Measurements from ENCODE around the gene MDFIC2.

MDFIC2 gene

GRCh38 chr3:70177881-70178645, 134.4 kb downstream of the MDFIC2 start:
- no peak for DNase-seq

GRCh38 chr3:70176224-70176623, 136.2 kb downstream of the MDFIC2 start:
- no peak for DNase-seq

GRCh38 chr3:70156808-70157207, 155.6 kb downstream of the MDFIC2 start:
- DNase-seq: no peak

GRCh38 chr3:70150599-70150998, 161.8 kb downstream of the MDFIC2 start:
- DNase-seq: no peak

GRCh38 chr3:70149714-70150400, 162.6 kb downstream of the MDFIC2 start:
- no peak for DNase-seq

All from hematopoietic multipotent progenitor cell treated with erythropoietin and hydrocortisone succinate and interleukin-3 and kit ligand, for 4 days (in vitro differentiated cells).